GM18498 (cell line): ENCODE data around the gene PCBP4.
A peak's percentile ranks its signal among the peaks of the same experiment; 100 is the strongest.

ENCODE experiments used
- ATAC-seq: cut with Tn5 transposase; IDR thresholded peaks from one replicate; pipeline ENCODE4 v1.9.1; 2021; ENCODE audit warnings: mild to moderate bottlenecking, moderate library complexity; ENCODE audit not compliant: unreplicated experiment

Gene PCBP4

GRCh38 chr3:51967384-51968169 lies at the start of gene PCBP4:
TSS of gene PCBP4 (minus strand) at chr3:51967454. CDS start at chr3:51961240, 6,214 bp downstream.
- ATAC-seq, result peak; percentile 67

- ATAC-seq, result no peak
Measured at GRCh38 chr3:52015438-52016228, 48.4 kb upstream of the PCBP4 start.

GRCh38 chr3:52014613-52015012 lies 47.4 kb upstream of the PCBP4 start:
- no peak for ATAC-seq

GRCh38 chr3:52013802-52014598 lies 46.7 kb upstream of the PCBP4 start:
- no peak for ATAC-seq

- ATAC-seq, result no peak
Measured at GRCh38 chr3:52012699-52013098, 45.4 kb upstream of the PCBP4 start.

- no peak for ATAC-seq
Measured at GRCh38 chr3:52010431-52010830, 43.2 kb upstream of the PCBP4 start.

- no peak for ATAC-seq
Measured at GRCh38 chr3:52007291-52007690, 40.0 kb upstream of the PCBP4 start.

GRCh38 chr3:52006820-52007133 lies 39.5 kb upstream of the PCBP4 start:
- ATAC-seq, result no peak

- ATAC-seq, result no peak
Measured at GRCh38 chr3:52006017-52006819, 39.0 kb upstream of the PCBP4 start.

- no peak for ATAC-seq
Measured at GRCh38 chr3:52005571-52005986, 38.3 kb upstream of the PCBP4 start.

GRCh38 chr3:52004906-52005395 lies 37.7 kb upstream of the PCBP4 start:
- ATAC-seq, result no peak

- no peak for ATAC-seq
Measured at GRCh38 chr3:52004163-52004787, 37.0 kb upstream of the PCBP4 start.

GRCh38 chr3:52002748-52003147 lies 35.5 kb upstream of the PCBP4 start:
- no peak for ATAC-seq

GRCh38 chr3:52001443-52001974 lies 34.3 kb upstream of the PCBP4 start:
- ATAC-seq, result peak; percentile 69

GRCh38 chr3:51999846-52000245 lies 32.6 kb upstream of the PCBP4 start:
- ATAC-seq, result no peak

GRCh38 chr3:51998774-51999173 lies 31.5 kb upstream of the PCBP4 start:
- ATAC-seq, result no peak

GRCh38 chr3:51997935-51998596 lies 30.8 kb upstream of the PCBP4 start:
- no peak for ATAC-seq

- ATAC-seq, result no peak
Measured at GRCh38 chr3:51997172-51997571, 29.9 kb upstream of the PCBP4 start.
